Amniotic stem cell (primary cell): ENCODE measurements around the gene ARHGAP10.
"Not testable (repeated sequence)": the region's sequence is repeated elsewhere in the genome, so short reads cannot be mapped to it uniquely, and the experiment has no call there.

Experiments used
- DNase-seq: peaks from one replicate; lab custom pipeline; 2025; lab: John Stamatoyannopoulos, UW

The ARHGAP10 gene

DNA sequence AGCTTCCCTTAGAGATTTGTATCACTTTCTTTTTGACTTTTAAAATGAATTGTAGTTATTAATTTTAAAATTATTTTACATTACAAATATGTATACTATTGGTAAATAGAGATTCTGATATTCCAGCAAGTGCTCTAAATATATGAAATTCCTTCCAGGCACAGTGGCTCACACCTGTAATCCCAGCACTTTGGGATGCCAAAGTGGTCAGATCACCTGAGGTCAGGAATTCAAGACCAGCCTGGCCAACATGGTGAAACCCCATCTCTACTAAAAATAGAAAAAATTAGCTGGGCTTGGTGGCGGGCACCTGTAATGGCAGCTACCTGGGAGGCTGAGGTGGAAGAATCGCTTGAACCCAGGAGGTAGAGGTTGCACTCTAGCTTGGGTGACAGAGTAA, 180.2 kb downstream of the ARHGAP10 start:
- not testable (repeated sequence) for DNase-seq

DNA sequence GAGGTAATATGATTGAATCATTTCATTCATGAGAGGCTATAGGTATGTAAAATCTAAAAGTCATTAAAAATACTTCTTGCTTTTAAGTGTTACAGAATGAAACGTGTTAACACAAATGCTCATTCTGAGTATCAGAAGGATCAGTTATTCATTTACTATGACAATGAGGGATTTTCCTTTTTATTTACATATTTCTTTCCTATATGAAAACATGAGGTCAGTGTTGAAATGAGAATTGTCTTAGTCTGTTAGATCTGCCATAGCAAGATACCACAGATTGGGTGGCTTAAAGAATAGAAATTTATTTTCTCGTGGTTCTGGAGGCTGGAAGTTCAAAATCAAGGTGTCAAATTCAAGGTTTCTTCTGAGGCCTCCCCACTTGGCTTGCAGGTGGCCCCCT, 181.2 kb downstream of the ARHGAP10 start:
- no peak for DNase-seq

GRCh38 chr4:147916351-147916750, 184.5 kb downstream of the ARHGAP10 start:
- DNase-seq: no peak

- no peak for DNase-seq
These were observed 191.5 kb downstream of the ARHGAP10 start for GRCh38 chr4:147923381-147923780.

DNA sequence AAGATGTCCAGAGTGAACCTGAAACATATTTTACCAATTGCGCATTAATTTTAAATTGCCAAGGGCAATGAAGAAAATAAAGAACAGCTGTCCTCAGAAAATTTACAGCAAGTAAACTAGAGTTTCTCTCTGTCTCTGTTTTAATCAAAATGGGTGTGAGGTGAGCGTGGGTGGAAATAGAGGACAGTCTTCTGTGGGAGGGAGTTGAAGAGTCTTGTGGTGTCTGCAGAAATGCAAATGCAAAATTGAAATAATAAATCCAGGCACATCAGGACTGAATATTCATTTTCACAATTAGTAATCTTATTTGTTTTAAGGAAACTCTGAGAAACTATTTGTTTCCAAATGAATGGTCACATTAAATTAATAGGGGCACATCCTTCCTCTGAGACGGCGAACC, 192.0 kb downstream of the ARHGAP10 start:
- no peak for DNase-seq

- DNase-seq: no peak
These were observed 192.9 kb downstream of the ARHGAP10 start for GRCh38 chr4:147924604-147925412.

DNA sequence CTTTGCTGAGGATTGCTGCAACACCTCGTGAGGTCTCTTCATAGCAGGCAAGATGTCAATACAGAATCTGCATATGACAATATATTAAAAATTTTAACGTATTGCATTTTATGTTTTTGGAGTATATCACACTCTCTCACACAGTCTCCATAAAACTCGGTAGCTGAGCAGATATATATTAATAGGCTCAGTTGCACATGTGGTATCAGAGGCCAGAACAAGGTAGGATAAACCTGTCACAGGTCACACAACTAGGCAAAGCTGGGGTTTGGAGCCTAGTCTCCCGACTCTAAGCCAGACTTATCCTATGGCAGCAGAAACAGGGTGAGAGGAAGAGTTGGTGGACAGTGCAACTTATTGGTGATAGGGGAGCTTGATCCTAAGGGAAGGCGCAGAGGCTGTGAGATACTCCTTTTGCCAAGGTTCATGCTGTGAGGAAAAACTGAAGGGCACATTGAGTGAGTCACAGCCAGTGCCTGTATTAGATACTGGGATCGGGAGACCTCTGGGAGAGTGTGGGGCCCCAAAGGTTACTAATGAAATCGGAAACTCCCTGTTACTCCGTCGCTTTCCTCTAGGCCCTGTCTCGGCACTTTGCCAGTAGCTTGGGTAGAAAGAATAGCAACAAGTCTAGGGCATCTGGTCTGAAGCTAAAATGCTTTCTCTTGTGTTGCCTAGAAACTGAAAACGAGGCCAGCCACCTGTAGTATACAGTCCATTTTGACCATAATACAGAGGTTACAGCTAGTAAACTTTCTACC, 195.7 kb downstream of the ARHGAP10 start:
- DNase-seq: no peak

DNA sequence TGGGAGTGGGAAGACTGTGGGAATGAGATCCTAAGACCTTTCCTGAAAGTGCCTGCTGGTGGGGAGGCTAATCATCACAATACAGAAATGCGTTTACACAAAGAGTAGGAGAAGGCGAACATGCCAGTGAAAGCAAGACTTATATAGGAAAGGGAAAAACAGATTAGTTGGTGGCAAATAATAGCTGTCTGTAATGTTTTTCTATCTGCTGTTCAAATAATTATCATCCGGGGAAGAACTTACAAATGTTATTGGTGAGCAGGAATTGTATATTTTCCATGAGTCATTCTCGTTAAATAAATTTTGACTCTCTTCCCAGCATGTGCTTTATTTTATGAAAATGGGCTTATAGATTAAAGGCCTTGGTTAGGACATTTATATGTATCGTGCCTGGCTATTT, 196.5 kb downstream of the ARHGAP10 start:
- no peak for DNase-seq

GRCh38 chr4:147929746-147930145, 197.9 kb downstream of the ARHGAP10 start:
- no peak for DNase-seq

DNA sequence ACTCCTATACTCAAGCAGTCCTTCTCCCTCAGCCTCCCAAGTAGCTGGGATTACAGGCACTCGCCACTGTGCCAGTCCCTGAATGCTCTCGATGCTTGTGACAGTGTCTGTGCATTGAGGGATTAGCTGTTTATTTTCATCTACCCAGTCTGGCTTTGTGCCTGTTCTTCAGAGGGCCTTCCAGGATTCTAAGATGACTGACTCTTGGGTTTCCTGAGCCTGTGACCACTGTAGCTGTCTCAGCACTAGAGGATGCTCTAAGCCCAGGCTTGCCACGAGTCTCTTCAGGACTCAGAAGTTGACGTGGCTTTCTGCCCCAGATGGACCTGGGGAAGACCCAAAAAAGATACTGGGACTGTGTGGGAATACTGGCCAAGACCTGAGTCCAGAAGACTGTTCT, 201.4 kb downstream of the ARHGAP10 start:
- DNase-seq: no peak

GRCh38 chr4:147933779-147934178, 201.9 kb downstream of the ARHGAP10 start:
- no peak for DNase-seq

DNA sequence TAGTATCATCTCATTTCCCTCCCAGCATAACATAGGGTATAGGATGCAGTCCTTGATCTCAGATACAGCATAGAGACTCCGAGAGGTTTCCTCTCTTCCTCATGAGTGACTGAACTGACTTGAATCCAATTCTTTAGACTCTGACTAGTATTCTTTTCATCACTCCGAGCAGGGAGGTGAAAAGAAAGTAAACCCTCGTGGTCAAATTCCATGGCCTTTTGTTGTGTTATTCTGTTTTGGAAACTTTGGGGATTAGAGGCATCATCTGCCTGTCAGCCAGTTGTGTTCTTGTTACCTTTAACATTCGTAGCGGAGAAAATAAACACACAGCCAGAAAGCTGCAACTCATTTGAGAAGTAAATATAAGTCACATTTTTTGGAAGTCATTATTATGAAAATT, 206.6 kb downstream of the ARHGAP10 start:
- DNase-seq: no peak

DNA sequence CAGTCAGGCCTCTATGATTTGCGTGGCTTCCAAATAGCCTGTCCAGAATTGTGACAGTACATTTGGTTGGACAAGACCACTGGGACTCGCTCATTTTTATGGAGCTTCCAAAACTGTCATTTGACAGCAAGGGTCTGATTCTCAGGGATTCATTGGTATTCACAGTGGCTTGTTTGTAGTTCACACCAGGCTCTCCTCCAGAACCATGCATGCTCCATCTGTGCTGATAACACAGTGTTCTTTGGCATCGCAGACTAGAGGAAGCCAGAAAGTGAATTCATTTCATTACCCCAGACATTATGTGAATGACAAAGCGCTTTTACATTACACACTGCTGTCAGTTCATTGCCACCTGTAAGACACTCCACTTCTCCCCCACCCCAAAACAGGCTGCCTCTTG, 208.3 kb downstream of the ARHGAP10 start:
- DNase-seq: no peak

GRCh38 chr4:147941373-147941772, 209.5 kb downstream of the ARHGAP10 start:
- no peak for DNase-seq

DNA sequence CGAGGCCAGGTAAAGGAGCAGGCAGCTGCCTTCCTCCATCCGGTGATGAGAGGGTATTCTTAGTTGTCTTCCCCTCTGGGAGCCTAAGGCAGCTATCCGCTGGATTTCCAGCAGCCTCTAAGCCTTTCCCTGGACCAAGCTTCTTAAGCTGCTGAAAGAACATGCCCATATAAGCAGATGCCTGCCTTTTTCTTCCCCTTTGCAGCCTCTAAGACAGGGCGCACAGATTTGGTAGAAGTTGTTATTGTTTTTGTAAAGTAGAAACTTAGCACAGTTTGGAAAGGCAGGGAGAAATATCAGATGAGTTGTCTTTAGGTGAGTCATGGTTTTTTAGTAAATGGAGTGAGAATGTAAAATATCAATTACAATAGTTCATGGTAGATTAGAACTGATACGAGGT, 210.8 kb downstream of the ARHGAP10 start:
- DNase-seq: no peak

DNA sequence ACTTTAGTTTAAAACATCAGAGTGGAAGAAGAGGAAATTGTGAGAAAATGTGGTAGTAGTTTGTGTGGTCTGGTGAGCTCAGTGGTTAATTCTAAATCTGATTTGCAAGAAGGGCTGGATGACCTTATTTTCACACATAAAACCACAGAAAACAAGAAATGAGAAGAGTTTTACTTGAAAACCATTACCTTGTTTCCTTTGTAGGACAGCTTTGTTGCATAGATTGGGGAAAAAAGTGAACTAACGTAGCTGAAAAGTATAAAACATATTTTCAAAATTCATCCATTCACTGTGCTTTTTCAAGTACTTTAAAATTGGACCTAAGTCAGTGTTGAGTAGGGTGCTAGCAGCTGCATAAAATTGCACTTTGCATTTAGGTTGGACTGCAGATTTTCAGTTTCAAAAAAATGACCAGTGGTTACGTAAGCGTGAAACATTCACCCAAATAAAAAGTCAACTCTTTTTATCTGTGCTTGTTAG, 211.3 kb downstream of the ARHGAP10 start:
- no peak for DNase-seq

DNA sequence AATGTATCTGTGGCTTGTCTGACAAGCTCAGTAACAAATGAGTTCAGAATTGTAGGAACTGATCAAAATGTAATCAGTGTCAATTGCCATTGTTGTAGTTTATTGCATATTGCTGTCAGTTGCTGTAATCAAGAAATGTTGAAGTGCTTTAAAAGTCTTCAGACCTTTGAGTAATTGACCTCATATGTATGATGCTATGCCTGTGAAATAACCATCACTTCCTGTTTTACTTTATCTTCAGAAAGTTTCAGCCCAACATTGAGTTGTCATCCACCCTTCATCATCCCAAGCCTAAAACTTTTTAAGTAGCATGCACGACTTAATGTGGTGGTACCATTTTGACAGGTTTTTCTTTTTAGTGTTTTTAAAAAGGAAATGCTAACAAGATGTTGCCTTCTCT, 212.4 kb downstream of the ARHGAP10 start:
- DNase-seq: no peak

DNA sequence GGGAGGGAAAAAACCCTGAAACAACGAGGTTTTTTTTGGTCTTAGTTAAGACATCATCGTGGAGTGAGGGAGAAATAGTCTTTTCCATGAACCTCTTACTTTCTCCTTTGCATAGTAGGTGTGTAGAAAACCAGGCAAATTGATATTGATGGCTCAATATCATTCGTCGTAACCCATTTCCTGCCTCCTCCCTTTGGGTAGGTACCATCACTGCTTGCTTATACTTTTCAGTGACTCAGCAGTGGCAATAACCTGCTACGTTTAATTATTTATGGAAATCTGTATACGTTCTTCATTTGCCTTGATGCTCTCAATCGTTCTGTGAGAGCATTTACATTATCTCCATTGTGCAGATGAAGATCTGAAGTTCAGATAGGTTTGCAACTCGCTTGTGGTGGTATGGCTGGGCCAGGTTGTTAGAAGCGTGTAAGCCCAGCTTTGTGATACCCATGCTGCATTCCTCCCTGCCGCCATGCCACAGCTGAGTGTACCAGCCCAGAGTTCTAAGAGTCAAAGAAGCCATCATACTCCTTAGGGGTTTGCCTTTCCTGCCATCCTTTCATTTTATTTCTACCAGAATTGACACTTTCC, 212.9 kb downstream of the ARHGAP10 start:
- no peak for DNase-seq

DNA sequence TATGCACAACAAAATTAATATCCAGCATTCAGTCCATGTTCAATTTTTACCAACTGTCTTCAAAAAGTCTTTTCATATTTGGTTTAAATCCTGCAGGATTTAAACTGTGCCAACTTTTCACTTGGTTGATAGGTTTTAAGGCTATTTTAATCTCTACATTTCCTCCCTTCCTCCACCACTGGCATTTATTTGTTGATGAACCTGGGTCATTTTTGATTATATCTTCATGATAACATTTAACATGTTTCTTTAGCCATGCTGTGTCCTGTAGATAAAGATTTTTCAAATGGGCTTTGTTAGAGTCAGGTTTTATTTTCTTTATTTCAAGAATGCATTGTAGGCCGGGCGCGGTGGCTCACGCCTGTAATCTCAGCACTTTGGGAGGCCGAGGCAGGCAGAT, 216.4 kb downstream of the ARHGAP10 start:
- no peak for DNase-seq

- DNase-seq: no peak
These were observed 218.4 kb downstream of the ARHGAP10 start for GRCh38 chr4:147950261-147950660.

DNA sequence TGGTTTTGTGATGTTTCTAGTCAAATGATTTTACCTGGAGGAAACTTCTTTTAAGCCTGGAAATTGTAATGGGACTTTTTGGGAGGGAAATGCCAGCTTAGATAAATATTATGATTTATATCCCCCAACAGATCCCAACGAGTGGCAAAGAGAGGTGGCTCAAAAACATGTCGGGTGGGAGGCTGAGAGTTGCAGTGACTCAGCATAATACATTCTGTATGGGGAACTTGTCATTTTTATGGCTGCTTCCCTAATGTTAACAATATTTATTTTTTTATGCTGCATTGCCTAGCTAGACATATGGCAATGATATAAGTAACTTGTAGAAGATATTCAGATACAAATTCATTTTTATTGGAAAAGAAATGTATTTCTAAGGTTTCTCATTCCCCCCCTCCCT, 219.0 kb downstream of the ARHGAP10 start:
- no peak for DNase-seq

DNA sequence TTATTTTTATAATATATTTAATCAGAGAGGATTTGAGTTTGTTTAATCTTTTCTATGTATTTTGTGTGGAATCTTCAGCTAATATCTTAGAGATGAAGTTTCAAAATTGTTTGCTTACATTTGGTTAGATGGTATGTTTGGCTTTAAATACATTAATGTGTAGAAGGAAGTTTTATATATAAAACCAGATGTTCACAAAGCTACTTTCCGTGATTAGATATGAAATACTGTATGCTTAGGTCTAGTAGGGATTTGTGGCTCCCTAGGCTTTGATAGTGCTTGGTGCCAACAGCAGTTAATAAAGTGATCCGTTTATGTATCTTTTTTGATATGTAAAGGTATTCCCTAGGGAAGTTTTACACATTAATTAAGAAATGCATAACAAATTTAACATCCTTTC, 223.0 kb downstream of the ARHGAP10 start:
- DNase-seq: no peak
